ENCODE measurements around the gene ADGRL2.

The ADGRL2 gene

DNA sequence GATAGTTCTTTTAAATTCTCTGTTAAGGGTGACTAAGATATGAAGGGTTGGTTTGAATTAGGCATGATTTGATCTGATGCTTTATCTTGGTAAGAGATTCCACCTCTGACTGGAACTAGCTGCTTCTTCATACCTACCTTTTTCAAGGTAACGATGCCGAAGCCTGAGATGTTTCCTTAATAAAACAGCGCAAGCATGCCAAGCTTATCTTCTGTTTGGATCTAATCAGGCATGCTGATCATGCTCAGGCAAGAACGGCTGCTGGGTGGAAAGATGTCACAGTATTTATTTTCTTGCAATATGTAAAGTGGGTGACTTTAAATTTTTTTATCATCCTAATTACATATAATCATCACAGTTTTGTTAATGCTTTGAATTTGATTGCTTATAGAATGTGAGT, 148.7 kb downstream of the ADGRL2 start:
- Histone ChIP-seq H3K27ac (no peak overlapping the region), H3K4me3 (no peak overlapping the region)
- no peak for DNase-seq (ENCODE audit: low read depth, low spot score)

DNA sequence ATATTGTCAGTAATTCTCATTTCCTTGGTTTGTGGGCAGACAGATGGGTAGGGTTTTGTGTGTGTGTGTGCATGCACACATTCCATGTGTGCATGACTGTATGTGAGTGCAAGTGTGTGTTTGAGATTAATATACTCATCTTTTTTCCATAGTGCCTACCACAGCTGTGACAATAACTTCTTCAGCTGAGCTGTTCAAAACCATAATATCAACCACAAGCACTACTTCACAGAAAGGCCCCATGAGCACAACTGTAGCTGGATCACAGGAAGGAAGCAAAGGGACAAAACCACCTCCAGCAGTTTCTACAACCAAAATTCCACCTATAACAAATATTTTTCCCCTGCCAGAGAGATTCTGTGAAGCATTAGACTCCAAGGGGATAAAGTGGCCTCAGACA, 149.3 kb downstream of the ADGRL2 start:
- Histone ChIP-seq H3K9ac (ENCODE audit: insufficient read length) (no peak overlapping the region), H3K4me3 (no peak overlapping the region), H3K9me3 (ENCODE audit: low read depth, low read length) (no peaks in the 10 kb centered on the region), H3K36me3 (ENCODE audit: insufficient read depth, low read length) (no peaks in the 10 kb centered on the region), H3K27ac (no peak overlapping the region)
- TF ChIP-seq FOXP2 (optimal IDR thresholded peaks at IDR 0.05; ENCODE audit: control extremely low read depth, extremely low read length, insufficient read depth) (no peak), POLR2AphosphoS5 (IDR thresholded peaks at IDR 0.05; ENCODE audit: borderline replicate concordance, low read depth, low read length) (no peak), EZH2 (IDR thresholded peaks at IDR 0.05) (no peak)
- DNase-seq (ENCODE audit: low read depth, low spot score) = no peak

More for the DNA sequence above, 148.7 kb downstream of the ADGRL2 start:
- Histone ChIP-seq H3K36me3 (ENCODE audit: insufficient read depth, low read length) (no peaks in the 10 kb centered on the region), H3K9me3 (ENCODE audit: low read depth, low read length) (no peaks in the 10 kb centered on the region), H3K9ac (ENCODE audit: insufficient read length) (no peak overlapping the region)
- TF ChIP-seq POLR2AphosphoS5 (IDR thresholded peaks at IDR 0.05; ENCODE audit: borderline replicate concordance, low read depth, low read length) (no peak), FOXP2 (optimal IDR thresholded peaks at IDR 0.05; ENCODE audit: control extremely low read depth, extremely low read length, insufficient read depth) (no peak), EZH2 (IDR thresholded peaks at IDR 0.05) (no peak)

DNA sequence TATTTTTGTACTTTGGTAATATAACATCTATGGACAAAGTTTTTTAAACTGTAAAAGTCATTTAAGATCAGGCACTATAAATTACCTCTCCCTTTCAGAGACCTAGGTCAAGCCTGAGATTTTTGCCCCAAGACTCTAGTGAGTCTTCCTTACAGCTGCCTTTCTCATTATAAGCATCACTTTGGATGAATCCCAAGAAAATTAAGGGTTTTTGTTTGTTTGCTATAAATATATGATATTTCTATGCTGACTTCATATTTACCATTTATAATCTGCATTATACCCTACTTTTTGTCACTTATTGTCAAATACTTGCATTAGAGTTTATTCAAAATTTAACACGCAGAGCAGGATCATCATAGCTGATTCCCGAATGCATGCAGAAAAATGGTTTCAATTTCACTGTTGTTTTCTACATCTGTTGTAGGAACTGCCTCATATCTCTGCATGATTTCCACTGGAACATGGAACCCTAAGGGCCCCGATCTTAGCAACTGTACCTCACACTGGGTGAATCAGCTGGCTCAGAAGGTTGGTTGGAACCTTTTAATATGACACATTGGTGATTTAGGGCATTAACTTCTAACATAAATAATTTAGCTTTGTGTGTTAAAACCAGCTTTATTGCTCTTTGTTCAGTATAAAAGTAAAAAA, 150.0 kb downstream of the ADGRL2 start:
- H3K36me3 ChIP-seq (ENCODE audit: insufficient read depth, low read length) = no peaks in the 10 kb centered on the region
- no peaks in the 10 kb centered on the region for H3K9me3 ChIP-seq (ENCODE audit: low read depth, low read length)
- no peak for DNase-seq (ENCODE audit: low read depth, low spot score)
- H3K27ac ChIP-seq = no peak overlapping the region
- H3K9ac ChIP-seq (ENCODE audit: insufficient read length) = no peak overlapping the region
- no peak overlapping the region for H3K4me3 ChIP-seq
- no peak for TF ChIP-seq POLR2AphosphoS5 (IDR thresholded peaks at IDR 0.05; ENCODE audit: borderline replicate concordance, low read depth, low read length)
- no peak for TF ChIP-seq EZH2 (IDR thresholded peaks at IDR 0.05)
- TF ChIP-seq FOXP2 (optimal IDR thresholded peaks at IDR 0.05; ENCODE audit: control extremely low read depth, extremely low read length, insufficient read depth) = no peak

GRCh38 chr1:81954534-81955020, 153.8 kb downstream of the ADGRL2 start:
- Histone ChIP-seq H3K4me3 (no peak overlapping the region), H3K9ac (ENCODE audit: insufficient read length) (no peak overlapping the region), H3K27ac (no peak overlapping the region), H3K9me3 (ENCODE audit: low read depth, low read length) (no peaks in the 10 kb centered on the region), H3K36me3 (ENCODE audit: insufficient read depth, low read length) (no peaks in the 10 kb centered on the region)
- TF ChIP-seq EZH2 (IDR thresholded peaks at IDR 0.05) (no peak), POLR2AphosphoS5 (IDR thresholded peaks at IDR 0.05; ENCODE audit: borderline replicate concordance, low read depth, low read length) (no peak), FOXP2 (optimal IDR thresholded peaks at IDR 0.05; ENCODE audit: control extremely low read depth, extremely low read length, insufficient read depth) (no peak)
- no peak for DNase-seq (ENCODE audit: low read depth, low spot score)

DNA sequence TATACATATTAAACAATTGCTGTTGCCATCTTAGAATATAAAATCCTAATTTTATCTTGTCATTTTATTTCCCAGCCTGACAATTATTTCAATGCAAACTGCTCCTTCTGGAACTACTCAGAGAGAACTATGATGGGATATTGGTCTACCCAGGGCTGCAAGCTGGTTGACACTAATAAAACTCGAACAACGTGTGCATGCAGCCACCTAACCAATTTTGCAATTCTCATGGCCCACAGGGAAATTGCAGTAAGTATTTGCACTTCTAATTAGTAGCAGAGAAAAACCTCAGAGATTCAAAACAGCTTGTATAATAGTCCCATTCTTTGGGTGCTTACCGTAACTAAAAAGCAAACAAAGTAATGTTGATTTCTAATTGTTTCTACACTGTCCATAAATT, 167.2 kb downstream of the ADGRL2 start:
- Histone ChIP-seq H3K36me3 (ENCODE audit: insufficient read depth, low read length) (no peaks in the 10 kb centered on the region), H3K9ac (ENCODE audit: insufficient read length) (no peak overlapping the region), H3K9me3 (ENCODE audit: low read depth, low read length) (no peaks in the 10 kb centered on the region), H3K27ac (no peak overlapping the region), H3K4me3 (no peak overlapping the region)
- TF ChIP-seq FOXP2 (optimal IDR thresholded peaks at IDR 0.05; ENCODE audit: control extremely low read depth, extremely low read length, insufficient read depth) (no peak), EZH2 (IDR thresholded peaks at IDR 0.05) (no peak), POLR2AphosphoS5 (IDR thresholded peaks at IDR 0.05; ENCODE audit: borderline replicate concordance, low read depth, low read length) (no peak)
- no peak for DNase-seq (ENCODE audit: low read depth, low spot score)

DNA sequence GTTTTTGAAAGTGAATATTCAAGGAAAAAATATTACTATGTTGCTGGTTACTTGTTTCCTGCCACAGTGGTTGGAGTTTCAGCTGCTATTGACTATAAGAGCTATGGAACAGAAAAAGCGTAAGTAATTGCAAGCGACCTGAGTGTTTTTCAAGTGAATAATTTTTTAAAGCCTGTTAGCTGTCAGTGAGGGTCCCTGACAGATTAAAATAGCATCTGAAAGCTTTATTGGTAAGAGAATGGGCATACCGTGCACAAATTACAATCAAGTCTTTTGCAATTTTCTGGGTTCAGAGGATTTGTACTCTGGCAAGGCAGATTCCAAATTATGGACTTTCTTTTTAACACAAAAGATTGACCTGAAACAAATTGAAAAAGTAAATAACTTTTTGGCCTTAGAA, 169.7 kb downstream of the ADGRL2 start:
- Histone ChIP-seq H3K4me3 (no peak overlapping the region), H3K9me3 (ENCODE audit: low read depth, low read length) (no peaks in the 10 kb centered on the region), H3K27ac (no peak overlapping the region), H3K36me3 (ENCODE audit: insufficient read depth, low read length) (no peaks in the 10 kb centered on the region), H3K9ac (ENCODE audit: insufficient read length) (no peak overlapping the region)
- TF ChIP-seq POLR2AphosphoS5 (IDR thresholded peaks at IDR 0.05; ENCODE audit: borderline replicate concordance, low read depth, low read length) = no peak
- no peak for TF ChIP-seq FOXP2 (optimal IDR thresholded peaks at IDR 0.05; ENCODE audit: control extremely low read depth, extremely low read length, insufficient read depth)
- no peak for TF ChIP-seq EZH2 (IDR thresholded peaks at IDR 0.05)
- DNase-seq (ENCODE audit: low read depth, low spot score) = no peak

DNA sequence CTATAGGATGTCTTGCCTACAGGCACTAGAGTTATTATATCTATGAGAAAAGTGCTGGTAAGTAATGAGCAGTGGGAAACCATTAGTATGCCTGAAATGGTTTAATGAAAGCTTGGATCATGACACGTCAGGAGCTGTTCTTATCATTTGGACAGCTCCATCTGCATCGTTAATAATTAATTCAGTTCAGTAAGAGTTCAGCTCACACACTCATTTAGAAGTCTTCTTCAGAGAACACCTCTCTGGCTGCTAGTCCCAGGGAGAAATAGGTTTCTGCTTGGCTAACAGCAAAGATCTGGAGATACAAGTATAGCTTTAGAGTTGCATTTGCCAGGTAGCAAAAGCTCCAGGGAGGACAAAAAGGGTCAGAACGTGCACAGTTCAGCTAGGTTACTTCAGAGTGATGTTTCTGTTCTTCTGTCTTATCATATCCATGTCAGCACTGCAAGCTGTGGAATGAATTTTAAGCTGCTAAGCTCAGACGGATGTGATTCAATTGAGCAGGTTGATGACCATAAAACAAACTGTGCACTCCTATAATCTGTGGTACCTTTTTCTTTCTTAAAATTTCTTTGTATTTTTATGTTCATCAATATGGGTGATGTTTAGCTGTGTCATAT, 173.6 kb downstream of the ADGRL2 start:
- Histone ChIP-seq H3K27ac (no peak overlapping the region), H3K4me3 (no peak overlapping the region), H3K9ac (ENCODE audit: insufficient read length) (no peak overlapping the region), H3K36me3 (ENCODE audit: insufficient read depth, low read length) (no peaks in the 10 kb centered on the region), H3K9me3 (ENCODE audit: low read depth, low read length) (no peaks in the 10 kb centered on the region)
- DNase-seq (ENCODE audit: low read depth, low spot score) = no peak
- TF ChIP-seq POLR2AphosphoS5 (IDR thresholded peaks at IDR 0.05; ENCODE audit: borderline replicate concordance, low read depth, low read length) (no peak), EZH2 (IDR thresholded peaks at IDR 0.05) (no peak), FOXP2 (optimal IDR thresholded peaks at IDR 0.05; ENCODE audit: control extremely low read depth, extremely low read length, insufficient read depth) (no peak)

- Histone ChIP-seq H3K9ac (ENCODE audit: insufficient read length) (no peak overlapping the region), H3K4me3 (no peak overlapping the region), H3K9me3 (ENCODE audit: low read depth, low read length) (no peaks in the 10 kb centered on the region), H3K36me3 (ENCODE audit: insufficient read depth, low read length) (no peaks in the 10 kb centered on the region), H3K27ac (no peak overlapping the region)
- DNase-seq (ENCODE audit: low read depth, low spot score) = no peak
- TF ChIP-seq POLR2AphosphoS5 (IDR thresholded peaks at IDR 0.05; ENCODE audit: borderline replicate concordance, low read depth, low read length) = no peak
- TF ChIP-seq FOXP2 (optimal IDR thresholded peaks at IDR 0.05; ENCODE audit: control extremely low read depth, extremely low read length, insufficient read depth) = no peak
- no peak for TF ChIP-seq EZH2 (IDR thresholded peaks at IDR 0.05)
Measured at GRCh38 chr1:81974883-81975555, 174.3 kb downstream of the ADGRL2 start.

Data from SK-N-MC (cell line).